ENCODE results near the gene KIF7.

DNA sequence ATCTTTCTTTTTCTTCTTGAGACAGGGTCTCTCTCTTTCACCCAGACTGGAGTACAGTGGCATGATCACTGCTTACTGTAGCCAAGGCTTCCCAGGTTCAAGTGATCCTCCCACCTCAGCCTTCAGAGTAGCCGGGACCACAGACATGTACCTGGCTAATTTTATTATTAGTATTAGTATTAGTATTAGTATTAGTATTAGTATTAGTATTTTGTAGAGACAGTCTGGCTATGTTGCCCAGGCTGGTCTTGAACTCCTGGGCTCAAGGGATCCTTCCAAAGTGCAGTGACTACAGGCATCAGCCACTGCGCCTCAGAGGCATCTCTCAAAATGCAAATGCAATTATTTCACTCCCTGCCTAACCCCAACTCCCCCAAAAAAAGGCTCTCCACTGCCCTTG lies 1.7 kb downstream of the KIF7 start:
- TF ChIP-seq CTCF (optimal IDR thresholded peaks at IDR 0.05 in 1 of 3, IDR thresholded peaks at IDR 0.05 in 1 of 3, conservative IDR thresholded peaks at IDR 0.05 in 1 of 3; ENCODE audit: extremely low read depth in 1 of 3, insufficient read depth in 2 of 3, low read length in 3 of 3) (no peak), EZH2 (IDR thresholded peaks at IDR 0.05; ENCODE audit: low read length) (no peak)

Measured in keratinocyte (primary cell).